ENCODE data around the gene COG5.

- no peak for TF ChIP-seq GATA2 (IDR thresholded peaks at IDR 0.05; ENCODE audit: low read depth, low read length)
- no peak for TF ChIP-seq GATA3 (IDR thresholded peaks at IDR 0.05; ENCODE audit: low read depth, low read length)
Observed at GRCh38 chr7:107166736-107167426, 396.8 kb downstream of the COG5 start.
